GM21423 (cell line): ENCODE measurements around the gene PDE7B.
"Not testable (repeated sequence)": the region's sequence is repeated elsewhere in the genome, so short reads cannot be mapped to it uniquely, and the experiment has no call there.

ENCODE experiments used
- ATAC-seq: cut with Tn5 transposase; IDR thresholded peaks from one replicate; pipeline ENCODE4 v1.9.1; 2021; ENCODE audit warnings: mild to moderate bottlenecking, moderate library complexity; ENCODE audit not compliant: unreplicated experiment

Gene PDE7B

GRCh38 chr6:136137739-136138402, 286.4 kb downstream of the PDE7B start:
- ATAC-seq, result no peak

- ATAC-seq, result not testable (repeated sequence)
Measured at GRCh38 chr6:136139111-136139510, 287.6 kb downstream of the PDE7B start.

- ATAC-seq, result no peak
Measured at GRCh38 chr6:136144251-136145023, 292.9 kb downstream of the PDE7B start.

- ATAC-seq, result no peak
Measured at GRCh38 chr6:136146130-136146529, 294.6 kb downstream of the PDE7B start.

- ATAC-seq, result no peak
Measured at GRCh38 chr6:136147342-136147741, 295.8 kb downstream of the PDE7B start.

- ATAC-seq, result no peak
Measured at GRCh38 chr6:136148051-136148450, 296.6 kb downstream of the PDE7B start.

- ATAC-seq, result no peak
Measured at GRCh38 chr6:136148523-136148922, 297.0 kb downstream of the PDE7B start.

- ATAC-seq, result no peak
Measured at GRCh38 chr6:136149311-136149710, 297.8 kb downstream of the PDE7B start.

- ATAC-seq, result no peak
Measured at GRCh38 chr6:136150961-136151360, 299.5 kb downstream of the PDE7B start.

GRCh38 chr6:136153707-136154375, 302.3 kb downstream of the PDE7B start:
- no peak for ATAC-seq

GRCh38 chr6:136155191-136155590, 303.7 kb downstream of the PDE7B start:
- no peak for ATAC-seq

GRCh38 chr6:136157743-136158142, 306.2 kb downstream of the PDE7B start:
- ATAC-seq, result no peak

- no peak for ATAC-seq
Measured at GRCh38 chr6:136158387-136158821, 306.9 kb downstream of the PDE7B start.

- no peak for ATAC-seq
Measured at GRCh38 chr6:136158971-136159370, 307.5 kb downstream of the PDE7B start.

- ATAC-seq, result no peak
Measured at GRCh38 chr6:136160250-136160649, 308.7 kb downstream of the PDE7B start.

- ATAC-seq, result no peak
Measured at GRCh38 chr6:136161950-136162349, 310.4 kb downstream of the PDE7B start.

GRCh38 chr6:136163260-136163659, 311.8 kb downstream of the PDE7B start:
- no peak for ATAC-seq

GRCh38 chr6:136166815-136167214, 315.3 kb downstream of the PDE7B start:
- ATAC-seq, result no peak

GRCh38 chr6:136169394-136170148, 318.1 kb downstream of the PDE7B start:
- ATAC-seq, result no peak

- no peak for ATAC-seq
Measured at GRCh38 chr6:136171231-136171630, 319.7 kb downstream of the PDE7B start.
